T-cell (primary cell): ENCODE data around the gene PHYKPL. TPM values are rescaled to one million over a fixed set of nuclear protein-coding genes. Genes with fewer than 3 reads are reported as not detected.

Experiments
- ATAC-seq, 4 experiments: fragments of 200-7000 bp in 3 of 4; fragments of 150-1000 bp in 1 of 4; cut with Tn5 transposase; replicated peaks in 1 of 4; 1 replicate in 3 of 4; 2 replicates in 1 of 4; pipeline ENCODE4 v1.10.0; 2021; ENCODE audit warnings: moderate library complexity in 3 of 4, mild to moderate bottlenecking in 2 of 4, moderate number of reproducible peaks in 1 of 4
- CTCF ChIA-PET, 2 donors: fragments of 300-600 bp; sonication (Branson Sonifier 250); formaldehyde crosslinking; loops; one replicate each; lab custom pipeline; 2022; ENCODE audit warnings: antibody characterized with exemption in 2 of 2; lab: Charles Lee
- POLR2A ChIA-PET, 2 donors: fragments of 300-600 bp; sonication (Branson Sonifier 250); formaldehyde crosslinking; loops; one replicate each; lab custom pipeline; 2022; ENCODE audit warnings: antibody characterized with exemption in 2 of 2; lab: Charles Lee
- DNase-seq, 35 experiments: peaks; one replicate each; pipeline versions ENCODE4 v3.0.0 to v3.0.0-alpha.2; 2013 to 2023
- H3K27ac ChIP-seq: one replicate; pipeline ENCODE4 v1.5.1; 2013; ENCODE audit warnings: low read length
- H3K27me3 ChIP-seq, 2 experiments: replicated peaks in 1 of 2; 1 replicate in 1 of 2; 2 replicates in 1 of 2; pipeline versions ENCODE4 v1.6.1 to v1.7.0; 2013; ENCODE audit warnings: low read length in 1 of 2, mixed read lengths in 1 of 2; ENCODE audit not compliant: control insufficient read depth in 2 of 2, insufficient read depth in 2 of 2; ENCODE audit errors: extremely low read depth in 1 of 2
- H3K36me3 ChIP-seq, 2 donors: 1 replicate in 1 of 2; 2 replicates in 1 of 2; pipeline versions ENCODE4 v1.6.1 to v1.7.0; 2013; ENCODE audit warnings: low read length in 1 of 2; ENCODE audit not compliant: control insufficient read depth in 2 of 2, insufficient read depth in 1 of 2; ENCODE audit errors: extremely low read depth in 1 of 2
- H3K4me1 ChIP-seq, 2 experiments: 1 replicate in 1 of 2; 2 replicates in 1 of 2; pipeline versions ENCODE4 v1.6.1 to v1.7.0; 2013; ENCODE audit warnings: low read length in 2 of 2, mixed read lengths in 1 of 2; ENCODE audit not compliant: insufficient read depth in 2 of 2, control insufficient read depth in 1 of 2; ENCODE audit errors: extremely low read depth in 1 of 2
- H3K4me3 ChIP-seq, 2 donors: 1 replicate in 1 of 2; 2 replicates in 1 of 2; pipeline versions ENCODE4 v1.5.1 to v1.7.0; 2013; ENCODE audit warnings: mild to moderate bottlenecking in 2 of 2, low read length in 1 of 2, moderate library complexity in 1 of 2; ENCODE audit not compliant: control insufficient read depth in 1 of 2; ENCODE audit errors: extremely low read depth in 1 of 2
- H3K9me3 ChIP-seq: 2 replicates; pipeline ENCODE4 v1.7.0; 2013
- H3K27ac Mint-ChIP-seq, 2 donors: one replicate each; pipeline ENCODE4 v1.8.0; 2020 to 2021; ENCODE audit warnings: mild to moderate bottlenecking in 2 of 2, mixed read lengths in 2 of 2
- H3K27me3 Mint-ChIP-seq, 2 donors: one replicate each; pipeline ENCODE4 v1.8.0; 2021 to 2022; ENCODE audit warnings: mixed read lengths in 2 of 2
- H3K36me3 Mint-ChIP-seq: one replicate; pipeline ENCODE4 v1.8.0; 2021; ENCODE audit warnings: mixed read lengths
- H3K4me1 Mint-ChIP-seq, 3 donors: one replicate each; pipeline ENCODE4 v1.8.0; 2020 to 2022; ENCODE audit warnings: mixed read lengths in 3 of 3, mild to moderate bottlenecking in 1 of 3
- H3K4me3 Mint-ChIP-seq, 3 donors: one replicate each; pipeline ENCODE4 v1.8.0; 2020 to 2022; ENCODE audit warnings: mild to moderate bottlenecking in 3 of 3, mixed read lengths in 3 of 3, moderate library complexity in 3 of 3
- H3K9me3 Mint-ChIP-seq, 3 donors: one replicate each; pipeline ENCODE4 v1.8.0; 2020 to 2022; ENCODE audit warnings: mixed read lengths in 3 of 3
- WGBS: methylation state at CpG from one replicate; pipeline ENCODE4 v1.1.5; 2013; ENCODE audit warnings: missing lambda C conversion rate; ENCODE audit not compliant: insufficient coverage; 5-methylcytosine and 5-hydroxymethylcytosine counted together
- total RNA-seq, 35 experiments: library from RNA in 6 of 35; stranded (reverse) in 6 of 35; fragments of 120-200 nt in 1 of 35; gene quantifications; one replicate each; pipeline versions ENCODE4 v1.2.1 to v1.2.4 and lab custom pipeline; 2013 to 2026

The PHYKPL gene
- total RNA-seq, 5 donors from 2014 or later (not counting 1 experiment from before 2014, with no cell fraction given): 135 to 208 (median 193) TPM

DNA sequence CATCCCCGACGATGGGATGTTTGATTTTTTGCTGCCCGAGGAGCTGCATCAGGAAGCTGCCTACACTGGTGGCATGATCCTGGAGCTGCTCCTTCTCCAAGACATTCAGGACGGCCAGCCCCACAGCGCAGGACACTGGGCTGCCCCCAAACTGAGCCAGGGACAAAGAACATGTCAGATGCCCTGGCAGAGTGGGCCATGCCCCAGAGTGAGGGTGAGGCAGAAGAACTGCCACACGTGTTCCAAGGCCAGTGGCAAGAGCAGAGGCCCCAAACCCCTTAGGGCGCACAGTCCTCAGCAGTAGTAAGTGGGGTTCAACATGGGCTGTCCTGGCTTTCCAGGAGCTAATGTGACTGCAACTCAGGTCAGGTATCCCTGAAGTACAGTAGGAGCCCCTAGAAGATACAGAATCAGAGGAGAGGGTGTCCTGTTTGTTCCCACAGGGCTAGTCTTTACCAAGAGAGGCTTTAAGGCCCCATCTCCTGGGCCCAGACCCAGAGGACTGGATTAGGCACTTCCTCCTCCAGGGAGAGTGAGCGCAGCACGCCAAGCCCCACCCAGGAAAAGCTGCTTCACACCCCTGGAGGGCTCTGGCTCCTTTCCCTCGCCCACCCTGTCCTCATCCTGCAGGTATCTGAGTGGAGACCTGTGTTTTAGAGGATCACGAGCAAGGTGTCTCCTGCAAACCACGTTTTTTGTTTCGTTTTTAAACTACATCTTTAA, 17.2 kb downstream of the PHYKPL start:
- H3K27ac ChIP-seq: no peak overlapping the region
- ChIA-PET CTCF (no interaction called here), POLR2A (no interaction called here)
- DNase-seq (no peak), ATAC-seq (peak in 2 of 4 experiments; percentile 9 to 17)
- no peaks in the 10 kb centered on the region for H3K9me3 ChIP-seq
- H3K4me1 ChIP-seq: peaks cover 0 to 18% of the 10 kb centered on the region in 2 experiments
- H3K36me3 Mint-ChIP-seq: peaks cover 41% of the 10 kb centered on the region
- WGBS: 85% methylated on average over 6 of the region's 13 CpGs
- H3K27me3 ChIP-seq: no peaks in the 10 kb centered on the region
- peaks cover 20 to 77% of the 10 kb centered on the region in 2 donors for H3K36me3 ChIP-seq
- peaks cover 12 to 39% (median 28%) of the 10 kb centered on the region in 3 donors for H3K4me1 Mint-ChIP-seq
- H3K4me3 ChIP-seq: no peak overlapping the region
- no peak overlapping the region for H3K4me3 Mint-ChIP-seq
- H3K27me3 Mint-ChIP-seq: no peaks in the 10 kb centered on the region
- no peaks in the 10 kb centered on the region for H3K9me3 Mint-ChIP-seq
- H3K27ac Mint-ChIP-seq: no peak overlapping the region

DNA sequence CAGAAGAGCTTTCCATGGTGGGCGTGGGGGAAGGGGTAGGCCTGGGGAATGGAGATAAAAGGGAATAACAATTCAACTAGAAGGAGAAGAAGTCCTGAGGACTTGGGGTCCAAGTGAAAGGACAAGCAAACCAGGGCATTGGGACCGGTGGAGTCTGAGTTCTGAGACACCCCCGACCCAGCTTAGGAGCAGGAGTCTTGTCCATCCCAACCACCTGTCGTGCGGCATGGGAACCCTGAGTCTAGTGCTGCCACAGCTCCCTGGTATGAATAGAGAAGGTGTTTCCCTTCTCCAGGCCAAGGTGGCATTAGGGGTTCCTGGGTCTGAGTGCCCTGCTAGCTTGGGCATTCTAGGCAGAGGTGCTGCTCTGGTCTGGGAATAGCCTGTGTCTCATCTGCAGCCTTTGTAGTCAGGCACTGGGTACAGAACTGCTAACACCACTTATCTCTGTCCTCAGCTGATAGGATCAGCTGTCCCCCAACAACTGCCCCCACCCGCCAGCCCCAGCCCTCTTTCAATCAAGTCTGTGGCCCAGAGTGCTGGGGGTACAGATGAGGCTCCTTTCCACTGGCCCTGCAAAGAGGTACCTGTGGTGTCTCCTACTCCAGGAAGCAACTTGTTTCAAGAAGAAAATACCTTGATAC, 18.3 kb downstream of the PHYKPL start:
- whole genome bisulfite sequencing: 91% methylated on average over 5 of the region's 6 CpGs
- H3K27ac ChIP-seq: no peak overlapping the region
- H3K9me3 ChIP-seq: no peaks in the 10 kb centered on the region
- H3K4me1 ChIP-seq: peaks cover 0 to 23% of the 10 kb centered on the region in 2 experiments
- ChIA-PET CTCF (no interaction called here), POLR2A (interaction anchor here (1.1 kb wide), 2 partner anchors 10 to 13 kb away, joined by 3 read pairs; partner anchors contain the start of gene HNRNPAB (in 1 of the 2))
- no peak overlapping the region for H3K4me3 ChIP-seq
- DNase-seq (no peak), ATAC-seq (no peak)
- Mint-ChIP-seq H3K4me3 (no peak overlapping the region), H3K36me3 (peaks cover 51% of the 10 kb centered on the region), H3K27me3 (no peaks in the 10 kb centered on the region), H3K4me1 (peaks cover 17 to 39% (median 26%) of the 10 kb centered on the region in 3 donors), H3K9me3 (no peaks in the 10 kb centered on the region), H3K27ac (peak overlapping the region; percentile 71 to 73)
- H3K27me3 ChIP-seq: no peaks in the 10 kb centered on the region
- peaks cover 20 to 85% of the 10 kb centered on the region in 2 donors for H3K36me3 ChIP-seq

DNA sequence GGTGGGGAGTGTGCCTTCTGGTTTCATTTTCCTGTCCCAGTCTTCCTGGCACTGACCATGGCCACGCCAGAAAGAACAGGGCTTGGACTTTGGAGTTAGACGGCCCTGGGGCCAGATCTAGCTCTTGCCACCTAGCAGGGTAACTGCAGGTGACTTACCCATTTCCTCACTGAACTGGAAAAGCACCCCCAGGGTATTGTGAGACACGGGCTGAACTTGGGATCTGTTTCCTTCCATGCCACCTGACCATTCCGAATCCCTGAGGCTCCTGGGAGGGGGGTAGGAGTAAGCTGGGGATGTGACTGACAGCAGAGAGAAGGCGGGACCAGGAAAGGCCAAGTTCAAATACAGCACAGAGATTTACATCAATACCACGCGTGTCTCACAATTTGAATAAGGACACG, 18.9 kb downstream of the PHYKPL start:
- Histone ChIP-seq H3K9me3 (no peaks in the 10 kb centered on the region), H3K4me3 (no peak overlapping the region), H3K27me3 (no peaks in the 10 kb centered on the region), H3K36me3 (peaks cover 25 to 90% of the 10 kb centered on the region in 2 donors), H3K4me1 (peaks cover 0 to 24% of the 10 kb centered on the region in 2 experiments), H3K27ac (no peak overlapping the region)
- Mint-ChIP-seq H3K27ac (peak overlapping the region; percentile 8 to 73), H3K27me3 (no peaks in the 10 kb centered on the region), H3K36me3 (peaks cover 55% of the 10 kb centered on the region), H3K4me1 (peaks cover 21 to 40% (median 28%) of the 10 kb centered on the region in 3 donors), H3K9me3 (no peaks in the 10 kb centered on the region), H3K4me3 (no peak overlapping the region)
- DNase-seq (no peak), ATAC-seq (no peak)
- WGBS: 86% methylated on average over 2 of the region's 8 CpGs
- ChIA-PET CTCF (no interaction called here), POLR2A (interaction anchor here (1.1 kb wide), 3 partner anchors 9 to 12 kb away, joined by 3 read pairs; partner anchors contain the start of gene HNRNPAB (in 2 of the 2))

DNA sequence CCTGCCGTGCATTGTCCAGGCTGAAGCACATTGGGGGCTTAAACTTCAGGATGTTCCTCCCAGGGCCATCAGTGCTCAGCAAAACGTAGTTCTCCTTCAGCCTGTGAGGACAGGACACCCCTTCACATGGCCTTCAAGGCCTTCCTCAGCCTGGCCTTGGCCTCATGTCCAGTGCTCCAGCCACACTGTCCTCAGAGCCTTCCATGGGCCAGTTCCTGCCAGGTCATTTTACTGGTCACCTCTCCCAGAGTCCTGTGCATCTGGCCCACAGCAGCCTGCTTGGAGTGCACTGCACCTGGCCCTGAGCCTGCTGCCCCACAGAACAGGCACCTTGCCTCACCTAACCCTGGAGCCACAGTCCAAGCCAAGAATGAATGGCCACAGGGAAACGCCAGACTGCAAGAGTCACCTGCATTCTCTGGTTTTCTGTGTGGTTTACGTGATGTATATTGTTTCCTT, 19.6 kb downstream of the PHYKPL start:
- no peaks in the 10 kb centered on the region for H3K27me3 Mint-ChIP-seq
- POLR2A ChIA-PET: interaction anchor here (1.1 kb wide), 2 partner anchors 9 kb away, joined by 3 read pairs; partner anchors contain the start of gene HNRNPAB (in 2 of the 2)
- peaks cover 0 to 25% of the 10 kb centered on the region in 2 experiments for H3K4me1 ChIP-seq
- H3K9me3 Mint-ChIP-seq: no peaks in the 10 kb centered on the region
- CTCF ChIA-PET: no interaction called here
- no peaks in the 10 kb centered on the region for H3K9me3 ChIP-seq
- no peak for ATAC-seq
- no peak overlapping the region for H3K4me3 Mint-ChIP-seq
- peak overlapping the region in 1 of 2 donors; percentile 22 for H3K27ac Mint-ChIP-seq
- H3K27ac ChIP-seq: no peak overlapping the region
- peaks cover 25 to 91% of the 10 kb centered on the region in 2 donors for H3K36me3 ChIP-seq
- H3K4me3 ChIP-seq: no peak overlapping the region
- H3K36me3 Mint-ChIP-seq: peaks cover 51% of the 10 kb centered on the region
- WGBS: 48% methylated on average over 3 of the region's 4 CpGs
- no peak for DNase-seq
- no peaks in the 10 kb centered on the region for H3K27me3 ChIP-seq
- H3K4me1 Mint-ChIP-seq: peaks cover 19 to 38% (median 34%) of the 10 kb centered on the region in 3 donors

DNA sequence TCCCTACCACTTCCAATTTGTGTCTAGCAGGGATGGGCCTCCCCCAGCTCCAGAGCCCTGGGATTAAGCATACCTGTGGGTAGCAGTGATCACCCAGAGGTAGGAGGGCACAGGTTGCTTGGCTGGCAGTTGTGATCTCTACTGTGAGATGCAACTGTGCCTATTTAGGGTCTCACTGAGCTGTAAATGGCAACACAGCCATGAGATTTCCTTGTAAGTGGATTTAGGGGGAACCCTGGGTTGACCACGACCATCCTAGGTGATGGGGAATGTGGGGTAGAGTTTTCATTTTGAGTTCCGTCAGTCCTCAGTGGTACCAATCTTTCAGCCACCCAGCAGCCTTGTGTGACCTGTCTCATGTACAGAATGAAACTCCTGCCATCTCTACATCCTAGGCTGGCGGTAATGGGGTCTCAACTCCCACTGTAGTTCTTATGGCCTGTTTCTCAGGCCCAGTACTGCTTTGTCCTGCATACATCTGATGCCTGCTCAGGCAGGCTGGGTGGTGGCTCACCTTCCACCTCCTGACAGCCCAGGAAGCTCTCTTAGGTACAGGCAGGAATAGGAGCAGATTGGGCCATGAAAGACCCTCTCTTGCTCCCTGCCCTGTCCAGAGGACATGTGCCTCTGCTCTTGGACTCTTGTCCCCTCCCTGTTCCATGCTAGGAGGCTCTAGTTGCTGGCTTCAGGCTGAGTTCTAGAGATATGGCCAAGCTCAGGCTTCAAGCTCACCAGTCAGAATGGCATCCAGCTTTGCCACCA, 20.2 kb downstream of the PHYKPL start:
- Mint-ChIP-seq H3K27ac (peak overlapping the region in 1 of 2 donors; percentile 22), H3K9me3 (no peaks in the 10 kb centered on the region), H3K4me1 (peaks cover 25 to 44% (median 40%) of the 10 kb centered on the region in 3 donors), H3K4me3 (no peak overlapping the region), H3K27me3 (no peaks in the 10 kb centered on the region), H3K36me3 (peaks cover 57% of the 10 kb centered on the region)
- WGBS: 100% methylated on average over 1 of the region's 3 CpGs
- Histone ChIP-seq H3K9me3 (no peaks in the 10 kb centered on the region), H3K27me3 (no peaks in the 10 kb centered on the region), H3K4me1 (peaks cover under 1 to 31% of the 10 kb centered on the region in 2 experiments), H3K4me3 (no peak overlapping the region), H3K36me3 (peaks cover 25 to 97% of the 10 kb centered on the region in 2 donors), H3K27ac (no peak overlapping the region)
- POLR2A ChIA-PET: no interaction called here
- CTCF ChIA-PET: no interaction called here
- DNase-seq (no peak), ATAC-seq (no peak)
